Esophagus squamous epithelium (tissue), 4 donors: ENCODE measurements around the gene TBC1D2.

Experiments
- CTCF ChIP-seq, 6 experiments: fragments of 450-650 bp in 4 of 6; fragments of 200-600 bp in 2 of 6; sonication (generic) in 2 of 6; IDR thresholded peaks; one replicate each; pipeline ENCODE4 v1.5.1; 2016 to 2019; ENCODE audit warnings: antibody characterized with exemption in 6 of 6, mild to moderate bottlenecking in 4 of 6, moderate library complexity in 4 of 6
- POLR2A ChIP-seq, 4 donors: fragments of 450-650 bp; IDR thresholded peaks; one replicate each; pipeline ENCODE4 v1.6.1; 2017; ENCODE audit warnings: antibody characterized with exemption in 4 of 4, mild to moderate bottlenecking in 4 of 4, moderate library complexity in 3 of 4

- TF ChIP-seq CTCF (IDR thresholded peaks at IDR 0.05) (no peak), POLR2A (IDR thresholded peaks at IDR 0.05) (no peak)
Observed at GRCh38 chr9:98173181-98173580, 82.3 kb downstream of the TBC1D2 start.
